HepG2 (cell line): Measurements from ENCODE around the gene SMIM29.

Experiments
- MAX ChIP-seq: IDR thresholded peaks from 2 replicates; pipeline ENCODE4 v1.6.1; 2012; ENCODE audit warnings: inconsistent platforms
- MED1 ChIP-seq: sonication (generic); formaldehyde crosslinking; IDR thresholded peaks from 2 replicates; pipeline ENCODE4 v1.4.0; 2020; ENCODE audit warnings: missing genetic modification reagents
- NR1H2 ChIP-seq: sonication (generic); formaldehyde crosslinking; IDR thresholded peaks from 2 replicates; pipeline ENCODE4 v1.8.1; 2022; ENCODE audit warnings: low read depth, missing genetic modification reagents, borderline replicate concordance
- PBX3 ChIP-seq: sonication (generic); formaldehyde crosslinking; IDR thresholded peaks from 2 replicates; pipeline ENCODE4 v1.8.1; 2023; ENCODE audit warnings: missing genetic modification reagents, inconsistent platforms, borderline replicate concordance
- POLR2AphosphoS5 ChIP-seq: IDR thresholded peaks from 2 replicates; pipeline ENCODE4 v1.6.1; 2012; ENCODE audit warnings: low read depth, low read length
- RAD21 ChIP-seq: fragments of 450-650 bp; formaldehyde crosslinking; IDR thresholded peaks from 2 replicates; pipeline ENCODE4 v1.5.0; 2020; ENCODE audit warnings: mild to moderate bottlenecking
- ZFP37 ChIP-seq: sonication (generic); formaldehyde crosslinking; IDR thresholded peaks from 2 replicates; pipeline ENCODE4 v1.4.0; 2020; ENCODE audit warnings: missing genetic modification reagents, borderline replicate concordance
- ZNF260 ChIP-seq: sonication (generic); formaldehyde crosslinking; IDR thresholded peaks from 2 replicates; pipeline ENCODE4 v1.4.0; 2020; ENCODE audit warnings: missing genetic modification reagents, low read depth, mild to moderate bottlenecking, borderline replicate concordance
- ZNF644 ChIP-seq: IDR thresholded peaks from 2 replicates; pipeline ENCODE4 v1.6.1; 2016; ENCODE audit warnings: low read depth

GRCh38 chr6:34229877-34230276, 18.9 kb downstream of the SMIM29 start:
- TF ChIP-seq MAX (no peak), PBX3 (CRISPR knock-in tag) (no peak), POLR2AphosphoS5 (no peak), MED1 (no peak), RAD21 (CRISPR knock-in tag) (no peak), ZNF644 (no peak), ZFP37 (CRISPR knock-in tag) (no peak), NR1H2 (CRISPR knock-in tag) (no peak), ZNF260 (CRISPR knock-in tag) (no peak)
